Peyer's patch (tissue), 4 donors: ENCODE results near the gene AGBL4. TPM values are rescaled to one million over a fixed set of nuclear protein-coding genes. Genes with fewer than 3 reads are reported as not detected.

ENCODE experiments used
- DNase-seq, 3 donors: peaks; one replicate each; pipeline ENCODE4 v3.0.0-alpha.2; 2017 to 2019
- H3K27ac ChIP-seq, 4 donors: fragments of 200-600 bp; sonication (generic); one replicate each; pipeline ENCODE4 v1.5.1; 2016 to 2019
- H3K27me3 ChIP-seq, 2 donors: fragments of 200-600 bp; sonication (generic); one replicate each; pipeline ENCODE4 v1.5.1; 2019
- H3K36me3 ChIP-seq, 3 donors: fragments of 200-600 bp; sonication (generic); one replicate each; pipeline ENCODE4 v1.5.1; 2016 to 2019
- H3K4me1 ChIP-seq, 4 donors: fragments of 200-600 bp; sonication (generic); one replicate each; pipeline ENCODE4 v1.5.1; 2016 to 2019
- H3K4me3 ChIP-seq, 4 donors: fragments of 200-600 bp; sonication (generic); 1 replicate in 3 of 4; 2 replicates in 1 of 4; pipeline ENCODE4 v1.5.1; 2016 to 2019; ENCODE audit warnings: mild to moderate bottlenecking in 1 of 4
- H3K9me3 ChIP-seq, 4 donors: fragments of 200-600 bp; sonication (generic); one replicate each; pipeline ENCODE4 v1.5.1; 2016 to 2019; ENCODE audit warnings: mild to moderate bottlenecking in 1 of 4
- CTCF ChIP-seq, 6 experiments: fragments of 450-650 bp in 4 of 6; fragments of 200-600 bp in 2 of 6; sonication (generic) in 1 of 6; IDR thresholded peaks; one replicate each; pipeline ENCODE4 v1.5.1; 2017 to 2019; ENCODE audit warnings: antibody characterized with exemption in 6 of 6, mild to moderate bottlenecking in 3 of 6, moderate library complexity in 1 of 6
- POLR2A ChIP-seq, 2 donors: fragments of 450-650 bp; IDR thresholded peaks; one replicate each; pipeline ENCODE4 v1.5.1; 2017; ENCODE audit warnings: antibody characterized with exemption in 2 of 2, mild to moderate bottlenecking in 2 of 2, moderate library complexity in 2 of 2
- total RNA-seq, 4 donors: library from RNA; depleted of rRNA; stranded (reverse); fragments of >200 nt; gene quantifications; one replicate each; pipeline ENCODE4 v1.1.0, GENCODE V29; 2016

Gene AGBL4
- total RNA-seq, 4 donors from 2014 or later, result 2.5 TPM; not detected in 3

GRCh38 chr1:48744032-48744431, 1279.7 kb downstream of the AGBL4 start:
- Histone ChIP-seq H3K4me3 (no peak overlapping the region), H3K9me3 (no peaks in the 10 kb centered on the region), H3K36me3 (no peaks in the 10 kb centered on the region), H3K27ac (no peak overlapping the region), H3K27me3 (no peaks in the 10 kb centered on the region), H3K4me1 (no peaks in the 10 kb centered on the region)
- no peak for DNase-seq
- TF ChIP-seq POLR2A (IDR thresholded peaks at IDR 0.05), result no peak

- Histone ChIP-seq H3K4me3 (no peak overlapping the region), H3K4me1 (no peaks in the 10 kb centered on the region), H3K36me3 (no peaks in the 10 kb centered on the region), H3K9me3 (no peaks in the 10 kb centered on the region), H3K27me3 (no peaks in the 10 kb centered on the region), H3K27ac (no peak overlapping the region)
- no peak for TF ChIP-seq CTCF (IDR thresholded peaks at IDR 0.05)
- no peak for DNase-seq
Measured at GRCh38 chr1:48743480-48743879, 1280.3 kb downstream of the AGBL4 start.

- no peaks in the 10 kb centered on the region for H3K9me3 ChIP-seq
- no peak overlapping the region for H3K27ac ChIP-seq
- no peak for TF ChIP-seq CTCF (IDR thresholded peaks at IDR 0.05)
- TF ChIP-seq POLR2A (IDR thresholded peaks at IDR 0.05), result no peak
- no peak for DNase-seq
- H3K27me3 ChIP-seq, result no peaks in the 10 kb centered on the region
- no peak overlapping the region for H3K4me3 ChIP-seq
- no peaks in the 10 kb centered on the region for H3K36me3 ChIP-seq
- H3K4me1 ChIP-seq, result no peaks in the 10 kb centered on the region
Measured at GRCh38 chr1:48741380-48741779, 1282.4 kb downstream of the AGBL4 start.

GRCh38 chr1:48740621-48741020, 1283.1 kb downstream of the AGBL4 start:
- Histone ChIP-seq H3K4me3 (no peak overlapping the region), H3K4me1 (no peaks in the 10 kb centered on the region), H3K9me3 (no peaks in the 10 kb centered on the region), H3K36me3 (no peaks in the 10 kb centered on the region), H3K27me3 (no peaks in the 10 kb centered on the region), H3K27ac (no peak overlapping the region)
- DNase-seq, result no peak
- TF ChIP-seq POLR2A (IDR thresholded peaks at IDR 0.05) (no peak), CTCF (IDR thresholded peaks at IDR 0.05) (no peak)

GRCh38 chr1:48739091-48739490, 1284.7 kb downstream of the AGBL4 start:
- no peaks in the 10 kb centered on the region for H3K36me3 ChIP-seq
- H3K27ac ChIP-seq, result no peak overlapping the region
- H3K9me3 ChIP-seq, result no peaks in the 10 kb centered on the region
- H3K27me3 ChIP-seq, result no peaks in the 10 kb centered on the region
- no peak overlapping the region for H3K4me3 ChIP-seq
- TF ChIP-seq CTCF (IDR thresholded peaks at IDR 0.05) (no peak), POLR2A (IDR thresholded peaks at IDR 0.05) (no peak)
- DNase-seq, result no peak
- no peaks in the 10 kb centered on the region for H3K4me1 ChIP-seq

GRCh38 chr1:48738356-48738755, 1285.4 kb downstream of the AGBL4 start:
- H3K4me1 ChIP-seq, result no peaks in the 10 kb centered on the region
- H3K9me3 ChIP-seq, result no peaks in the 10 kb centered on the region
- no peak overlapping the region for H3K4me3 ChIP-seq
- no peaks in the 10 kb centered on the region for H3K36me3 ChIP-seq
- no peak for DNase-seq
- no peaks in the 10 kb centered on the region for H3K27me3 ChIP-seq
- H3K27ac ChIP-seq, result no peak overlapping the region
- TF ChIP-seq POLR2A (IDR thresholded peaks at IDR 0.05), result no peak
- TF ChIP-seq CTCF (IDR thresholded peaks at IDR 0.05), result no peak
